LNCaP clone FGC (cell line): ENCODE data around the gene PLEKHH3.
A peak's percentile ranks its signal among the peaks of the same experiment; 100 is the strongest.

Experiments
- DNase-seq: peaks from one replicate; pipeline ENCODE4 v3.0.0-alpha.2; 2011; ENCODE audit warnings: low read depth
- H3K4me3 ChIP-seq: 2 replicates; pipeline ENCODE4 v1.5.1; 2011; ENCODE audit warnings: mild to moderate bottlenecking, low read depth, low read length, control low read depth
- TF ChIP-seq, protein P1 (sequence below): IDR thresholded peaks from 2 replicates; pipeline ENCODE4 v1.5.1; 2012; ENCODE audit warnings: mild to moderate bottlenecking; ENCODE audit not compliant: control insufficient read depth, insufficient read depth; ENCODE audit errors: extremely low read depth

Gene PLEKHH3

DNA sequence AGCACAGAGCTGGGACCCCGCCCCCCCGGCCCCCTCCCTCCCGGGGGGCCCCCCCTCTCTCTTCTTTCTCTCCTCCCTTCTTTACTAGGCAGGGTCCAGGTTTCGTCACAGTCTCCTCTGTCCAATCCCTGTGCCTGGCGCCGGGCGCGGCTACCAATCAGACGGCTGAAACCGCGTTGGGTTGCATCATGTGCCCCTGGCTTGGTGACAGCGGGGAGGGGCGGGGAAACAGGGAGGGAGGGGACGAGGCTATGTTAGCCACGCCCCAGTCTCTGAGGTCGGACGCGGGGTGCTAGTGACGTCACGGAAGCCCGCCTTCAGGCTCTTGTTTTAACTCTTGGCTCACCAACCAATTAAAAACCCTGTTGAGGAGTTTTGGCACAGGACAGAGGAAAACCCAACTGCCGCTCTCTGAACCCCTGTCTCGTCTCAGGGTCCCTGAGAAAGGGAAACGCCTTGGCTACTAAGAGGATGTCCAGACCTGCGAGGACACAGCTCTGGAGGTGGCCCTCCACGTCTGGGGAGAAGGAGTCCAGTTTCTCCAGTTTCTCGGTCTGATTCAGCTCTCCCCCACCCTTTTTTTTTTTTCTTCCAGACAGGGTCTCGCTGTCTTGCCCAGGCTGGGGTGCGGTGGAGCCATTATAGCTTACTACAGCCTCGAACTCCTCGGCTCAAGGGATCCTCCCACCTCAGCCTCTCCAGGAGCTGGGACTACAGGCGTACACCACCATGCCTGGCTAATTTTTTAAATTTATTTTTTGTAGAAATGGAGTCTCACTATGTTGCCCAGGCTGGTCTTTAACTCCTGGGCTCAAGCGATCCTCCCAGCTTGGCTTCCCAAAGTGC lies 441 bp upstream of the PLEKHH3 start:
- TF ChIP-seq, protein P1, sequence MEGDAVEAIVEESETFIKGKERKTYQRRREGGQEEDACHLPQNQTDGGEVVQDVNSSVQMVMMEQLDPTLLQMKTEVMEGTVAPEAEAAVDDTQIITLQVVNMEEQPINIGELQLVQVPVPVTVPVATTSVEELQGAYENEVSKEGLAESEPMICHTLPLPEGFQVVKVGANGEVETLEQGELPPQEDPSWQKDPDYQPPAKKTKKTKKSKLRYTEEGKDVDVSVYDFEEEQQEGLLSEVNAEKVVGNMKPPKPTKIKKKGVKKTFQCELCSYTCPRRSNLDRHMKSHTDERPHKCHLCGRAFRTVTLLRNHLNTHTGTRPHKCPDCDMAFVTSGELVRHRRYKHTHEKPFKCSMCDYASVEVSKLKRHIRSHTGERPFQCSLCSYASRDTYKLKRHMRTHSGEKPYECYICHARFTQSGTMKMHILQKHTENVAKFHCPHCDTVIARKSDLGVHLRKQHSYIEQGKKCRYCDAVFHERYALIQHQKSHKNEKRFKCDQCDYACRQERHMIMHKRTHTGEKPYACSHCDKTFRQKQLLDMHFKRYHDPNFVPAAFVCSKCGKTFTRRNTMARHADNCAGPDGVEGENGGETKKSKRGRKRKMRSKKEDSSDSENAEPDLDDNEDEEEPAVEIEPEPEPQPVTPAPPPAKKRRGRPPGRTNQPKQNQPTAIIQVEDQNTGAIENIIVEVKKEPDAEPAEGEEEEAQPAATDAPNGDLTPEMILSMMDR = no peak
- H3K4me3 ChIP-seq = peak overlapping the region; percentile 63
- DNase-seq = peak; percentile 98

DNA sequence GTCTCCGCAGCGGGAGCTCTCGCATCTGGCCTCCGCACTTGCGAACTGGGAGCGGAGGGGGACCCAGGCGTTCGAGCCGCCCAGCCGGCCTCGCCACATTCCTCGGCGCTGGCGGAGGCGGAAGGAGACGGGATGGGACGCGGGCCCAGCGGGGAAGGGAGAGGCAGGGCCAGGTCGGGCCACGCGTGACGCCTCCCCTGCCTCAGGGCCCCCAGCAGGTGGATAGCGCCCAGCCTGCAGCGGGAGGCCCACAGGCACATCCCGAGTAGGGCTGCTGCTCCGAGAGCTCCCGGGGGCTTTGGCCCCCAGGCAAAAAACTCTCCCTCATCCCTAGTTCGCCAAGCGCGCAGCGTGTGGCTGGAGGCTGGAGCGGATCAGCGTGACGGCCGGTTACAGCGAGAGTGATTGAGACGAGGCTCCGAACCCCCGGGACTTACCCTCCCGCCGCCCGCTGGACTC lies 800 bp downstream of the PLEKHH3 start:
- TF ChIP-seq, protein P1 = no peak
- peak overlapping the region; percentile 63 for H3K4me3 ChIP-seq
- DNase-seq = peak; percentile 41

DNA sequence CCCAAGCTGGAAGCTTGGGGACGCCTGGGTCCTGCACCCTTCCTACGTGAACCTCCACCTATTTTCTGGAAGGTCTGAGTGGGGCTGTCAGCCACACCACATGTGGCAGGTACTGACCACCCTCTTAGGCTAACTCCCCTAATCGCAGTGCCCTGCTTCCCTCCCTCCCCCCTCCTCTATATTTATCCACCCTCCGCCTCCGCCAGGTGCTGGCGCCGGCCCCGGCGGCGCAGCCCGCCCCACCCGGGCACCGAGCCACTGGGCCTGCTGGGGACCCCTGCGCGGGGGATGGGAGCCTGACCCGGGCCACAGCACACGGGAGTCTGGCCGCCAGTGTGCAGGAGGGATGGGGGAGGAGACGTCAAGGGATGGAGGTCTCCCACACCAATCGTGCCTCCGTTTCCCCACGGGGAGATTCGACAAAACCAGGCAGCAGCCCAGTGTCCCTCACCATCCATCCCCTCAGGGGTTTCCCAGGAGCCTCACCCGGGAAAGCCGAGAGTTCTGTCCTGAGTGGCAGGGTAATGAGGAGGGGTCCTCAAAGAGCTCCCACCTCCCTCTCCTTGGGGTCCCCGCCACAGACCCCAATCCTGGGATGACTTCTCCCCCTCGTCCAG lies 1.3 kb downstream of the PLEKHH3 start:
- TF ChIP-seq, protein P1 = no peak
- DNase-seq = no peak
- peak overlapping the region; percentile 63 for H3K4me3 ChIP-seq

DNA sequence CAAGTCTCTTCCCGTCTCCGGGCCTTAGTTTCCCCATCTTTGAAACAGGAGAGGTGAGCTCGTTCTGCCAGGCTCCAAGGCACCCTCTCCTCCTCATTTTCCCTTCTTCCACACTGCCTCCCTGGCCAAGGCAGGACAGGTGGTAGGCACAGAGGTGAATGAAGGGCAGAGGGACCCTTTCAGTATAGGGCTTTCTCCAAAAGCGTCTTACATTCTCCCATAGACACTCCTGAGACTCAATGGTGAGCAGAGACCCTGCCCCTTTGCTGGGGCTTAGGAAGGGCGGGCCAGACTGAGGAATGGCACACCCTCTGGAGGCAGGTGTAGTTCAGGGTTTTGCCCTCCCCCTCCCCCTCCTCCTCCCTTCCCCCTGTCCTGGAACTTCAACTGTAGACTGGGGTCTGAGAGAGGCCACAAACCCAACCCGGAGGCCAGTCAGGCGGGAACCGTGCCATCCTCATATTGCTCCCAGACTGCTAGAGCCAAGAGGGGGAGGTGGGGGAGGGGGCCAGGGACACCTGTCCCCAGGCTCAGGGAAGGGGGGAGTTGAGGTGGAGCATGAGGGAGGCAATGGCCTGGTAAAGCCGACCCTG lies 1.9 kb downstream of the PLEKHH3 start:
- peak overlapping the region; percentile 63 for H3K4me3 ChIP-seq
- DNase-seq = no peak
- TF ChIP-seq, protein P1 = no peak

DNA sequence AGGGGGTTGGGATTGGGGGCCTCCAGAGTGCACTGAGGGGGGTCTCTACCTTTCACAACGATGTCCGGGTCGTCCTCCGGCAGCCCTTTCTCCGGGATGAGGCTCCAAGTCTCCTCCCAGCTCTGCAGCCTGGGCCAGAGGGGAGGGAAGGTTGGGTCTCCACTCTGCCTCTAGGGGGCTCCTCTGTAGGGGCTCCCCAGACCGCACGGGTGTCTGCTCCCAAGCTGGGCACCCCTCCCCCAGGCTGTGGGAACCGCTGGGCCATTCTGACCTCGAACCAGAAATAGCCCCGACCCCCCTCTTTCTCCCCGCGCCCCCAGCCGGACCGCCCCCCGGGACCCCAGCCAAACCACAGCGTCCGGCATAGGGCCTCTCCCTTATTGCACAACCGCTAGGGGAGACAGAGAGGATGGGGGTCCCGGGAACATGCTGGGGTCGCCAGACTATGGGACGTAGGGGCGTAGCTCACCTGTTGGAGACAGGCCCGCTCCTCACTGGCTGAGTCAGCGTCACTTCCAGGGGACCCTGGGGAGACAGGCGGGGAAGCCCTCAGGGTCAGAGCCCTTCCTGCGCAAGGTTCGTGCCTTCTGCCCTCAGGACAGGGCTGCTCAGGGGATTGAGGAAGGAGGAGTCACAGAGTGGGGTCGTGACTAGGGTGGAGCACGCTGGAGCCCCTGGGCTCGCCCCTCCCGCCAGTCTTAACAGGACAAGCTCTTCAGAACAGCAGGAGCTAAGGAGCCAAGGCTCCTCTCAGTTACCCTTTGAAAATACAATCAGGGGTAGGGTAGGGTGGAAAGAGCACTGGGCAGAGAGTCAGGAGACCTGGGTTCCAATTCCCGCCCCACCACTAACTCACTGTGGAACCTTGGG lies 2.7 kb downstream of the PLEKHH3 start:
- H3K4me3 ChIP-seq = peak overlapping the region; percentile 63; the same call in 1 of the 2 replicates
- TF ChIP-seq, protein P1 = peak; percentile 33; the same call in 1 of the 2 replicates
- no peak for DNase-seq

DNA sequence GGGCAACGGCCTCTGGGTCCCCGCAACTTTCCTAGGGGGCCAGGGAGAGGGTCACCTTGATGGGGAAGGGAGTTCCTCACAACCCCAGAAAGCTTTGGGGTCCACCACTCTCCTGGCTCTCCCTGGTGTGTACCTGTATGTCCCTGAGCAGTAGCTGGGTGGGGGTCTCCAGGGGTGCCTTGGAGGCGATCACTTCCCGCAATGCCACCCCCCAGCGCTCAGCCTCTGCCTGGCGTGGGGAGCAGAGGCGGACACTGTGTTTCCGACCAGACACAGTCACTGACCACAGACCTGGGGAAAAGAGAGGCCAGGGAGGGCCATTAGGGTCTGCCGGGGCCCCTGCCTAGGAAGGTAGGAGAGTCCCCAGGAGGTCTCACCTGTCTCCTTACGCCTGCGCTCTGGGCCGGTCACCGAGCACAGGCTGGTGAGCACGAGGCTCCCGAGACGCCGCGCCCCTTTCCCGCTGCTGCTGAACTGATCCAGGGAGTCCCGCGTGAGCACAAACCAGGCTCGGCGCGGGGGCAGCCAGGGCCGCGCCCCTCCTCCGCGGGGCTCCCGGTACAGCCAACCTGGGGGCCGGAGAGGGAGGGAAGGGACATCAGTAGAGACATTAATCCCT lies 3.4 kb downstream of the PLEKHH3 start:
- DNase-seq = no peak
- no peak overlapping the region for H3K4me3 ChIP-seq
- TF ChIP-seq, protein P1 = no peak
